Activated CD4-positive, CD25-positive, alpha-beta regulatory T cell (primary cell): ENCODE measurements around the gene FOXK1.
"Not testable (repeated sequence)": the region's sequence is repeated elsewhere in the genome, so short reads cannot be mapped to it uniquely, and the experiment has no call there.

Experiments
- DNase-seq, 4 experiments: peaks; one replicate each; lab custom pipeline; 2025; lab: John Stamatoyannopoulos, UW

The FOXK1 gene

GRCh38 chr7:4681886-4682620, at the start of gene FOXK1:
Gene FOXK1 (plus strand): TSS chr7:4682295. CDS start chr7:4682309, 14 bp downstream.
- peak; percentile 58 to 77 (median 68) for DNase-seq

GRCh38 chr7:4633012-4633411, 49.1 kb upstream of the FOXK1 start:
- DNase-seq = no peak

- no peak for DNase-seq
Observed at GRCh38 chr7:4634166-4634565, 47.9 kb upstream of the FOXK1 start.

GRCh38 chr7:4638781-4639575, 43.1 kb upstream of the FOXK1 start:
- DNase-seq = no peak

- DNase-seq = no peak
Observed at GRCh38 chr7:4641091-4641666, 40.9 kb upstream of the FOXK1 start.

GRCh38 chr7:4641667-4642467, 40.2 kb upstream of the FOXK1 start:
- DNase-seq = peak; percentile 88 to 93 (median 92)

GRCh38 chr7:4642468-4643203, 39.5 kb upstream of the FOXK1 start:
- DNase-seq = no peak

- DNase-seq = not testable (repeated sequence)
Observed at GRCh38 chr7:4643204-4643471, 39.0 kb upstream of the FOXK1 start.

- no peak for DNase-seq
Observed at GRCh38 chr7:4645246-4645645, 36.8 kb upstream of the FOXK1 start.

- no peak for DNase-seq
Observed at GRCh38 chr7:4648111-4648510, 34.0 kb upstream of the FOXK1 start.

- no peak for DNase-seq
Observed at GRCh38 chr7:4650433-4651047, 31.6 kb upstream of the FOXK1 start.

- DNase-seq = no peak
Observed at GRCh38 chr7:4653771-4654170, 28.3 kb upstream of the FOXK1 start.

GRCh38 chr7:4655311-4655710, 26.8 kb upstream of the FOXK1 start:
- DNase-seq = no peak

- DNase-seq = no peak
Observed at GRCh38 chr7:4655896-4656295, 26.2 kb upstream of the FOXK1 start.

- DNase-seq = no peak
Observed at GRCh38 chr7:4657640-4658417, 24.3 kb upstream of the FOXK1 start.

GRCh38 chr7:4659551-4660286, 22.4 kb upstream of the FOXK1 start:
- DNase-seq = no peak

- no peak for DNase-seq
Observed at GRCh38 chr7:4661871-4662270, 20.2 kb upstream of the FOXK1 start.

GRCh38 chr7:4663239-4664018, 18.7 kb upstream of the FOXK1 start:
- no peak for DNase-seq

- DNase-seq = no peak
Observed at GRCh38 chr7:4665661-4666060, 16.4 kb upstream of the FOXK1 start.
